ENCODE results near the gene TBC1D22B. TPM values are rescaled to one million over a fixed set of nuclear protein-coding genes. Genes with fewer than 3 reads are reported as not detected.

The TBC1D22B gene
- total and polyA plus RNA-seq, 9 of the 15 experiments (the other 6 are each of a cell fraction or from before 2014, with no cell fraction given), result 4.8 to 24.2 (median 13.5) TPM

GRCh38 chr6:37353761-37354525 lies 96.4 kb downstream of the TBC1D22B start, which contains the start of gene RNF8 (continued):
- TF ChIP-seq, protein P1, sequence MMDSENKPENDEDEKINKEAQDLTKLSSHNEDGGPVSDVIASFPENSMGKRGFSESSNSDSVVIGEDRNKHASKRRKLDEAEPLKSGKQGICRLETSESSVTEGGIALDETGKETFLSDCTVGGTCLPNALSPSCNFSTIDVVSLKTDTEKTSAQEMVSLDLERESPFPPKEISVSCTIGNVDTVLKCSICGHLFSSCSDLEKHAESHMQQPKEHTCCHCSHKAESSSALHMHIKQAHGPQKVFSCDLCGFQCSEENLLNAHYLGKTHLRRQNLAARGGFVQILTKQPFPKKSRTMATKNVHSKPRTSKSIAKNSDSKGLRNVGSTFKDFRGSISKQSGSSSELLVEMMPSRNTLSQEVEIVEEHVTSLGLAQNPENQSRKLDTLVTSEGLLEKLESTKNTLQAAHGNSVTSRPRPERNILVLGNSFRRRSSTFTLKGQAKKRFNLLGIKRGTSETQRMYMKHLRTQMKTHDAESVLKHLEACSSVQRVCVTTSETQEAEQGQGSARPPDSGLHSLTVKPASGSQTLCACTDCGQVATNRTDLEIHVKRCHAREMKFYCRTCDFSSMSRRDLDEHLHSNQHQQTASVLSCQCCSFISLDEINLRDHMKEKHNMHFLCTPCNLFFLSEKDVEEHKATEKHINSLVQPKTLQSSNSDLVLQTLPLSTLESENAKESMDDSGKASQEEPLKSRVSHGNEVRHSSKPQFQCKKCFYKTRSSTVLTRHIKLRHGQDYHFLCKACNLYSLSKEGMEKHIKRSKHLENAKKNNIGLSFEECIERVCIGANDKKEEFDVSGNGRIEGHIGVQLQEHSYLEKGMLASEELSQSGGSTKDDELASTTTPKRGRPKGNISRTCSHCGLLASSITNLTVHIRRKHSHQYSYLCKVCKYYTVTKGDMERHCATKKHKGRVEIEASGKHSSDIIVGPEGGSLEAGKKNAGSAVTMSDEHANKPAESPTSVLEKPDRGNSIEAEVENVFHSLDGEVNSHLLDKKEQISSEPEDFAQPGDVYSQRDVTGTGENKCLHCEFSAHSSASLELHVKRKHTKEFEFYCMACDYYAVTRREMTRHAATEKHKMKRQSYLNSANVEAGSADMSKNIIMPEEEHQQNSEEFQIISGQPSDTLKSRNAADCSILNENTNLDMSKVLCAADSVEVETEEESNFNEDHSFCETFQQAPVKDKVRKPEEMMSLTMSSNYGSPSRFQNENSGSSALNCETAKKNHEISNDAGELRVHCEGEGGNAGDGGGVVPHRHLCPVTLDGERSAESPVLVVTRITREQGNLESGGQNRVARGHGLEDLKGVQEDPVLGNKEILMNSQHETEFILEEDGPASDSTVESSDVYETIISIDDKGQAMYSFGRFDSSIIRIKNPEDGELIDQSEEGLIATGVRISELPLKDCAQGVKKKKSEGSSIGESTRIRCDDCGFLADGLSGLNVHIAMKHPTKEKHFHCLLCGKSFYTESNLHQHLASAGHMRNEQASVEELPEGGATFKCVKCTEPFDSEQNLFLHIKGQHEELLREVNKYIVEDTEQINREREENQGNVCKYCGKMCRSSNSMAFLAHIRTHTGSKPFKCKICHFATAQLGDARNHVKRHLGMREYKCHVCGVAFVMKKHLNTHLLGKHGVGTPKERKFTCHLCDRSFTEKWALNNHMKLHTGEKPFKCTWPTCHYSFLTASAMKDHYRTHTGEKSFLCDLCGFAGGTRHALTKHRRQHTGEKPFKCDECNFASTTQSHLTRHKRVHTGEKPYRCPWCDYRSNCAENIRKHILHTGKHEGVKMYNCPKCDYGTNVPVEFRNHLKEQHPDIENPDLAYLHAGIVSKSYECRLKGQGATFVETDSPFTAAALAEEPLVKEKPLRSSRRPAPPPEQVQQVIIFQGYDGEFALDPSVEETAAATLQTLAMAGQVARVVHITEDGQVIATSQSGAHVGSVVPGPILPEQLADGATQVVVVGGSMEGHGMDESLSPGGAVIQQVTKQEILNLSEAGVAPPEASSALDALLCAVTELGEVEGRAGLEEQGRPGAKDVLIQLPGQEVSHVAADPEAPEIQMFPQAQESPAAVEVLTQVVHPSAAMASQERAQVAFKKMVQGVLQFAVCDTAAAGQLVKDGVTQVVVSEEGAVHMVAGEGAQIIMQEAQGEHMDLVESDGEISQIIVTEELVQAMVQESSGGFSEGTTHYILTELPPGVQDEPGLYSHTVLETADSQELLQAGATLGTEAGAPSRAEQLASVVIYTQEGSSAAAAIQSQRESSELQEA (IDR thresholded peaks at IDR 0.05; ENCODE audit: low read depth), result peak; percentile 78
- TF ChIP-seq, protein P2, sequence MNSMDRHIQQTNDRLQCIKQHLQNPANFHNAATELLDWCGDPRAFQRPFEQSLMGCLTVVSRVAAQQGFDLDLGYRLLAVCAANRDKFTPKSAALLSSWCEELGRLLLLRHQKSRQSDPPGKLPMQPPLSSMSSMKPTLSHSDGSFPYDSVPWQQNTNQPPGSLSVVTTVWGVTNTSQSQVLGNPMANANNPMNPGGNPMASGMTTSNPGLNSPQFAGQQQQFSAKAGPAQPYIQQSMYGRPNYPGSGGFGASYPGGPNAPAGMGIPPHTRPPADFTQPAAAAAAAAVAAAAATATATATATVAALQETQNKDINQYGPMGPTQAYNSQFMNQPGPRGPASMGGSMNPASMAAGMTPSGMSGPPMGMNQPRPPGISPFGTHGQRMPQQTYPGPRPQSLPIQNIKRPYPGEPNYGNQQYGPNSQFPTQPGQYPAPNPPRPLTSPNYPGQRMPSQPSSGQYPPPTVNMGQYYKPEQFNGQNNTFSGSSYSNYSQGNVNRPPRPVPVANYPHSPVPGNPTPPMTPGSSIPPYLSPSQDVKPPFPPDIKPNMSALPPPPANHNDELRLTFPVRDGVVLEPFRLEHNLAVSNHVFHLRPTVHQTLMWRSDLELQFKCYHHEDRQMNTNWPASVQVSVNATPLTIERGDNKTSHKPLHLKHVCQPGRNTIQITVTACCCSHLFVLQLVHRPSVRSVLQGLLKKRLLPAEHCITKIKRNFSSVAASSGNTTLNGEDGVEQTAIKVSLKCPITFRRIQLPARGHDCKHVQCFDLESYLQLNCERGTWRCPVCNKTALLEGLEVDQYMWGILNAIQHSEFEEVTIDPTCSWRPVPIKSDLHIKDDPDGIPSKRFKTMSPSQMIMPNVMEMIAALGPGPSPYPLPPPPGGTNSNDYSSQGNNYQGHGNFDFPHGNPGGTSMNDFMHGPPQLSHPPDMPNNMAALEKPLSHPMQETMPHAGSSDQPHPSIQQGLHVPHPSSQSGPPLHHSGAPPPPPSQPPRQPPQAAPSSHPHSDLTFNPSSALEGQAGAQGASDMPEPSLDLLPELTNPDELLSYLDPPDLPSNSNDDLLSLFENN (IDR thresholded peaks at IDR 0.05; ENCODE audit: low read depth in 2 of 2, low read length in 2 of 2), result peak in 1 of 2 experiments; percentile 92; a peak in 2 of 4 replicates
- peak; percentile 25; the same call in 1 of the 2 replicates for TF ChIP-seq ARID2 (IDR thresholded peaks at IDR 0.05)
- no peak for TF ChIP-seq FOXA1 (IDR thresholded peaks at IDR 0.05; ENCODE audit: borderline replicate concordance)
- TF ChIP-seq, protein P3, sequence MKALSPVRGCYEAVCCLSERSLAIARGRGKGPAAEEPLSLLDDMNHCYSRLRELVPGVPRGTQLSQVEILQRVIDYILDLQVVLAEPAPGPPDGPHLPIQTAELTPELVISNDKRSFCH (CRISPR knock-in tag; IDR thresholded peaks at IDR 0.05), result no peak
- TF ChIP-seq, protein P3 (tag; IDR thresholded peaks at IDR 0.05), result no peak
- TF ChIP-seq EP400 (IDR thresholded peaks at IDR 0.05), result no peak; the same call in 1 of the 2 replicates
- TF ChIP-seq MED1 (CRISPR knock-in tag; IDR thresholded peaks at IDR 0.05; ENCODE audit: borderline replicate concordance), result no peak
- TF ChIP-seq ZNF224 (CRISPR knock-in tag; IDR thresholded peaks at IDR 0.05), result 0 out of 2 replicates have a peak, but pooled peaks have one; percentile 29
